HG02840 (cell line): Measurements from ENCODE around the gene ASMTL.
"Not testable (repeated sequence)": the region's sequence is repeated elsewhere in the genome, so short reads cannot be mapped to it uniquely, and the experiment has no call there.

Experiments used
- ATAC-seq: cut with Tn5 transposase; IDR thresholded peaks from one replicate; pipeline ENCODE4 v1.9.1; 2021; ENCODE audit warnings: mild to moderate bottlenecking, moderate library complexity, moderate number of reproducible peaks; ENCODE audit not compliant: unreplicated experiment, low FRiP score

The ASMTL gene

DNA sequence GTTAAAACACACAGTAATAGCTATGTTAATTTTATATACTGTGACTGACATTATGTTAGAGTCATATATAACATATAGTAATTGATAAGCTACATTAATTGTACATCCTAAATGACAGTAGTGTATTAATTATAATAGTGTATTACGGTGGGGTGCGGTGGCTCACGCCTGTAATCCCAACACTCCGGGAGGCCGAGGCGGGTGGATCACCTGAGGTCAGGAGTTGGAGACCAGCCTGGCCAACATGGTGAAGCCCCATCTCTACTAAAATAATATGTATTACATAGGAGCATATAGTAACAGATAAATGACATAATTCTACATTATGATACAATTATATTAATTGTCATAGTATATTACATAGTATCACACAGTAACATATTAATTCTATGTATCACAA is 12.2 kb downstream of the ASMTL start:
- no peak for ATAC-seq

DNA sequence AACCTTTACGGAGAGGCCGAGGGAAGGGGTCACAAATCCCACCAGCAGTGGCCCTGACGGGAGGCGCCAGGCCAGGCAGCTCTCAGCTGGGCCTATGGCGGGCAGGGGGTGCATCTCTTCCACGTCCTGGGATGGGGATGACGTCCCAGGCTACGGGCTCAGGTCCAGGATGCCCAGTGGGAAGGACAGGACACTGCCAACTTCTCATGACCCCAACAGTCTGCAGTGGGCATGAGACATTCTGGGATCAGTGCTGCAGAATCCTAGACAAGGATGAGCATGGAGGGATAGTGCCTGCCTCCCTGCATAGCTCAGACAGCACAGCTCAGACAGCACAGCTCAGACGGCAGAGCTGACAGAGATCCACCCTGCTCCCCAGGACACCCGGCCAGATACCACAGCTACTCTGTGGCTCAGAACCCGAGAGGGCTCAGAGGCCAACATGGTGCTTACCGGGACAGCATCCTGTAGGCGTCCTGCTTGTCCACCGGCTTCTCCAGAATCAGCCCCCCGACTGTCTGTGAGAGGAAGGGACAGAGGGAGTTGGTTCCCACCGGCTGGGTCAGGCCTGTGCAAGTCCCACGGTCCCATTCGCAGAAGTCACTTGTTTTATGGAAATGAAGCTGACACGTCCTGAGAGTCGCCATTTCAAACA is 17.3 kb downstream of the ASMTL start:
- no peak for ATAC-seq

DNA sequence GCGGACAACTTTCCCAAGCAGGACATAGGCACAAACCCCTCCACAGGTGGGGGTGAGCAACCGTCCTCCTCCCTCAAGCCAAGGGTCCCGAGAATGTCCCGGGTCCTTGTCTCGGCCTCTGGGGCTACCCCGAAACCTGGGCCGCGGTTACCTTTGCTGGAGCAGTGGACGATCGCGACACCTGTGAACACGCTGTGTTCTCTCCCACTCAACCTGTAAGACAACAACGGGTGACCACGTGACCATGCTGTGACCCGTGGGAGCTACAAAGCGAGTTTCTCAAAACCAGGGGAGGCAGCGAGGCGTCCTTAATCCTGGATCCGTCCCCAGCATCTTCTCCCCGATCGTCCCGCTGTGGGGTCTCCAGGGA is 17.9 kb downstream of the ASMTL start:
- ATAC-seq, result no peak

DNA sequence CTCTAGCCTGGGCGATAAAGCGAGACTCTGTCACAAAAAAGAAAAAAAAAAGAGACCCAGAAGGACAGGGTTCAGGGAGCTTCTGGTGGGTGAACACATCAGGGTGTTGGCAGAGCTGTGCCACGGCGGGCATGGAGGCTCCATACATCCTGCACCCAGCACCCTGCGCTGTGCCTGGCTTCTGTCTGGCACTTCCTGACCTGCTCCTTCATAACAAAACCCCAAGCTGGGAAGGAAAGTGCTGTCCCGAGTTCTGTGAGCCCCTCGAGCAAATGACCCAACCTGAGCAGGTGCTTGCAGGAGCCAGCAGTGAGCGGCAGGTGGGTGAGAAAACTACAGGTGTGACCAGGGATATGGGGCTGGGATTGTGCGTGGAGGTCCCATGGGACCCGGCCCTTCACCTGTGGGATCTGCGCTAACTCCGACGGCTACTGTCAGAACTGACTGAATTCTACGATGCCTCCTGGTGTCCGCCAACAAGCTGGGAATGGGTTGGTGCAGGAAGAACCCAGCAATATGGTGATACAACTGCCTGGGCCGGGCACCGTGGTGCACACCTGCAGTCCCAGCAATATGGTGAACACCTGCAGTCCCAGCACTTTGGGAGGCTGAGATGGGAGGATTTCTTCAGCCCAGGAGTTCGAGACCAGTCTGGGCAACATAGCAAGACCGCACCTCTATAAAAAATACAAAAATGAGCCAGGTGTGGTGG is 18.9 kb downstream of the ASMTL start:
- ATAC-seq, result no peak

DNA sequence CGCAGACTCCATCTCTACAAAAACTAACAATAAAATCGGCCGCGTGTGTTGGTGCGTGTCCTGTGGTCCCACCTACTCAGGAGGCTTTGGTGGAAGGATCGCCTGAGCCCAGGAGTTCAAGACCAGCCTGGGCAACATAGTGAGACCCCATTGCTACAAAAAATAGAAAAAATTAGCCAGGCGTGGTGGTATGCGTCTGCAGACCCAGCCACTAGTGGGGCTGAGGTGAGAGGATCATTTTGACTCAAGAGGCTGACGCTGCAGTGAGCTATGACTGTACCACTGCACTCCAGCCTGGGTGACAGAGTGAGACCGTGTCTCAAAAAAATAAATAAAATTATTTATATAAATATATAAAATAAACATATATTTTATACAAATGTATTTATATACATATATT is 22.3 kb downstream of the ASMTL start:
- no peak for ATAC-seq

DNA sequence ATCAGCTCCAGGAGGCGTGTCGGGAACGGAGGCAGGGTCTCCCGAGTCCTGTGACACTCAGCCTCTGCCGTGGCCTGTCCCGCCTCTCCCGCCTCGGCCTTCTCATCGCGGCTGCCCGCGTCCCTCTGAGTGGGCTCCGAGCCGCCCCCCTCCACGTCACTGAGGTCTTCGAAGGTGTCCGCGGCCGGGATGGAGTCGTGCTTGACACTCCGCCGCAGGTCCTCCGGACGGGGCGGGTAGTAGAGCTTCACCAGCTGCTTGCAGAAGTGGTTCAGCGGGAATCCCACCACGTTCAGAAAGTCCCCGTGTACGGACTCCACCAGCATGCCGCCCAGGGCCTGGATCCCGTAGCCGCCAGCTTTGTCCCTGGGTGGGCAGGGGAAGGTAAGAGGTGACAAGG is 25.0 kb downstream of the ASMTL start:
- ATAC-seq, result no peak

DNA sequence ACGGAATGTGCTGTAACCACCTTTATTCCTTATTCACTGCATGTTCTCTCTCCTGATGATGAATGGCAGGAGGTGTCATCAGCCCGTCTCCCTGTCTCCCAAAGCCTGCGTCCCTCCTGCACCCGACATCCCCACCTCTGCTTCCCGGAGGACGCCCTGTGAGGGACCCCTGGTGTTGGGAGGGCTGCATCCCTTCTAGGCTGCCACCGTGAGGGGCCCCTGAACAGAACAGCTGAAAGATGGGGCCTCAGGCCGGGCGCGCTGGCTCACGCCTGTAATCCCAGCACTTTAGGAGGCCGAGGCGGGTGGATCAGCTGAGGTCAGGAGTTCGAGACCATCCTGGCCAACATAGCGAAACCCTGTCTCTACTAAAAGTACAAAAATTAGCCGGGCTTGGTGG is 26.4 kb downstream of the ASMTL start:
- not testable (repeated sequence) for ATAC-seq

DNA sequence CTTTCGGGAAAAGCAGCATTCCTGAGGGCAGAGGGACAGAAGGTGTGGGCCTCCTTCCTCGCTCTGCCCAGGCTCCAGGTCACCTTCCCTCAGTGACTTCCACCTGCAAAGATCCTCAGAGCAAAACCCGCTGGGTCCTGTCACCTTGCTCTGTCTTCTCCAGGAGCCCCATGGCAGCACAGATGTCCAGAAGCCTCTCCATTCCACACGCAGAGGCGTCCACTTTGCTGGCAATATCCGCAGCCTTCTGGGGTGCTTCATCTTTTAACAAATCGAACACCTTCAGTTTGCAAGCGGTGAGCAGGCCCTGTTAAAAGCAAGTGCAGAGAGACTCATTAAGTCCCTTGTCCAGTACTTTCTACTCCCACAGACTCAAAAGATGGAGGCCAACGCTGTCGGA is 27.3 kb downstream of the ASMTL start:
- ATAC-seq, result no peak

DNA sequence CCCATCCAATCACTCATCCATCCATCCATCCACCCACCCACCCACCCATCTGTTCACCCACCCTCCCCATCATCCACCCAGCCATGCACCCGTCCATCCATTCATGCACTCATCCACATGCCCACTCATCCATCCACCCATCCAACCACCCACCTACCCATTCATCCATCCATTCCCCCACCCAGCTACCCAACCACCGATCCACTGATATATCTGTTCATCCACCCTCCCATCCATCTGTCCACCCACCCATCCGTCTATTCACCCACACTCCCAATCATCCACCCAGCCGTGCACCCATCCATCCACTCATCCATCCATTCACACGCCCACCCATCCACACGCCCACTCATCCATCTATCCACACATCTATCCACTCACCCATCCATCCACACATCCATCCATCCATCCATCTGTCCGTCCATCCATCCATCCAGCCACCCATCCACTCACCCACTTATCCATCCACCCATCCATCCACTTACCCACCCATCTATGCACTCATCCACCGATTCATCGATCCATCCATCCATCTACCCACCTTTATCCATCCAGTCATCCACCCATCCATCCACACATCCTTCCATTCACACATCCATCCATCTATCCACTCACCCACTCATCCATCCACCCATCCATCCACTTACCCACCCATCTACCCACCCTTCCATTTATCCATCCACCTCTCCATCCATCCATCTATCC is 28.4 kb downstream of the ASMTL start:
- ATAC-seq, result no peak

DNA sequence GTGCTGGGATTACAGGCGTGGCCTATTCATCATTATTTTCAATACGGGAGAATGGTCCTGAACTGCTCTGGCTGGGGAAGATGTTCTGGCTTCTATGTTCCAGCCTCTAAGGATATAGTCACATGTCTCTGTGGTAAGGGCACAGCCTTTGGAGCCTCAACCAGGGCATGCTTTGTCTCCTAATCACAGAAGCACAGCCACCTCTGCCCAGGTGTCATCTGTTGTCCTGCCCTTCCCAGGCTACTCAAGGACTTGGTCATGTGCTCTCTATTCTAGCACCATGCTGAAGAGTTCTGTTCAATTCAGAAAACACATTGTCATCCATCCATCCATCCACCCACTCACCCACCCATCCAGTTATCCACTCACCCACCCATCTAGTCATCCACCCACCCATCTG is 29.5 kb downstream of the ASMTL start:
- ATAC-seq, result no peak

DNA sequence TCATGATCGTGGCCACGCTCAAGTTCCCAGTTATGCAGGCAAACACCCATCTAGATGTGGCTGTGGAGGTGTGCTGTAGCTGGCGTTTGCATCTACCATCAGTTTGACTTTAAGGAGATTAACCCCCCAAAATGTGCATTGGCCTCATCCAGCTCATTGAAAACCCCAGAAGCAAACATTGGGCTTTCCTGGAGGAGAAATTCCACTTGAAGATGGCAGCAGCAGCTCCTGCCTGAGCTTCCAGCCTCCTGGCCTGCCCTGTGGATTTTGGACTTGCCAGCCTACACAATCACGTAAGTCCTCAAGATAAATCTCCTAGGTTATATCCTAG is 30.6 kb downstream of the ASMTL start:
- no peak for ATAC-seq

DNA sequence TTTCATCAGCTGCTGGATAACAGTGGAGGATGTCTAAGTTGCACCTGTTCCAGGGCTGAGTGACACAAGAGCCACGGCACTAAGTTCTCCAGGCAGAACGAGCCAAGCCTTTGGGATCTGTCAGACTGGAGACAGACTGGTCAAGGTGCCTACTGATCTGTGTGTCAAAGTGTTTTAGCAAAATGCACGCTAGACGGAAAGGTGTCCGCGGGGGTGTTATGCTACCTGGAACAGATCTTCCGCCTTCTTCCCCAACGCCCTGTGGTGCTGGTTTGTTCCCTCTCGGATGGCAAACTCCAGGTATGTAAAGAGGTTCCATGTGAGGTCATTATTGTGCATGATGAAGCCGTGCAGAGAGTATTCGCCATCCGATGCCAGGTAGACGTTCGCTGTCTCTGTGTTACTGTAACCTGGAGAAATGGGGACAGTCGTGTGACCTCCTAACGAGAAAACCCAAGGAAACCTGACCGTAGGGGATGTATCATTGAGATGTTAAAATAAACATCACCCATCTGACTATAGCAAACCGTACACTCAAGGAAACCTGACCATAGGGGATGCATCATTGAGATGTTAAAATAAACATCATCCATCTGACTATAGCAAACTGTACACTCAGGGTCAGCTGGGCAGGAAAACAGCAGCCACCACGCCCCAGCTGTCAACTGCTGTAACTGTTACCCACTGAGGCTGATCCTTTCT is 31.1 kb downstream of the ASMTL start:
- no peak for ATAC-seq

DNA sequence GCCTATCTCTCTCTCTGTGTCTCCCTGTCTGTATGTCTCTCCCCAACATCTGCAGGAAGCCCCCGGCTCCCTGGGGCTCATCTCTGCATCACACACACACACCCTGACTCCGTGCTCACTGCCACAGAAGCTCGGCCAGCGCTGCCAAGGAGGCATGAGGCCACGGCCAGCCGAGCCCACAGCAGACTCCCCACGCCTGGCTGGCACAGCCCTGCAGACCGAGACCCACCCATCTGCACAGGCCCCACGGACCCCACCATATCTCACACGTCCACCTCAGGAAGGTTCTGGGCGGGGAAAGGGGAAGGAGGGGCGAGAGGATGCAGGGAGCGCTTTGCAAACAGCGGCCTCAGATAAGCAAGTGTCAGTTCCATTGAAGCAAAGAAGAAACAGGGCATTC is 32.3 kb downstream of the ASMTL start:
- ATAC-seq, result no peak

DNA sequence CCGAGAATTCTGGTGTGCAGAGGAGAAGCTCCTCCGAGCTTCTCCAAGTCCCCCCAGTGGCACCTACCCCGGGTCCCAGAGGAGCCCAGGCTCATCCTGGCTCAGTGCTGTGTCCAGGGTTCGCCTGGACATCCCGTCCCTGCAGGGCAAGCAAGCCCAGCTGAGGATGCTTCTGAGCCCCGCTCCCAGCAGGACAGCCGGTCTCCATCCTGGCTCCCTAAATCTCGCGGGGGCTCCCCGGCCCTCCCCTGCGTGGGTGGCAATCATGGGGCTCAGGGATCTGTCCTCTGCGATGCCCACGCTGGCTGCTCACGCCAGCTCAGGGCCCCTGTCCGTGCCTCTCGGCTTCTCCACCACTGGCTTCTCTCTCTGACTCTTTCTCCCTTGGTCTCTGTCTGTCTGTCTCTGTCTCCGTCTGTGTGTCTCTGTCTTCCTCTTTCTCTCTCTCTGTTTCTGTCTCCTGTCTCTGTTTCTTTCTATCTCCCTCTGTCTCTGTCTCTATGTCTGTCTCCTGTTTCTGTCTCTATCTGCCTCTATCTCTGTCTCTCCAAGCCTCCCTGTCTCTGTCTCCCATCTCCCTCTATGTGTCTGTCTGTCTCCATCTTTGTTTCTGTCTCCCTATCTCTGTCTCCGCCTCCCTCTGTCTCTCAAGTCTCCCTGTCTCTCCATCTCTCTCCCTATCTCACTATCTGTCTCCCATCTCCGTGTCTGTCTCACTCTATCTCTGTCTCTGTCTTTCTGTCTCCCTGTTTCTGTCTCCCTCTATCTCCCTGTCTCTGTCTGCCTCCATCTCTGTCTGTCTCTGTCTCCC is 33.0 kb downstream of the ASMTL start:
- ATAC-seq, result no peak

DNA sequence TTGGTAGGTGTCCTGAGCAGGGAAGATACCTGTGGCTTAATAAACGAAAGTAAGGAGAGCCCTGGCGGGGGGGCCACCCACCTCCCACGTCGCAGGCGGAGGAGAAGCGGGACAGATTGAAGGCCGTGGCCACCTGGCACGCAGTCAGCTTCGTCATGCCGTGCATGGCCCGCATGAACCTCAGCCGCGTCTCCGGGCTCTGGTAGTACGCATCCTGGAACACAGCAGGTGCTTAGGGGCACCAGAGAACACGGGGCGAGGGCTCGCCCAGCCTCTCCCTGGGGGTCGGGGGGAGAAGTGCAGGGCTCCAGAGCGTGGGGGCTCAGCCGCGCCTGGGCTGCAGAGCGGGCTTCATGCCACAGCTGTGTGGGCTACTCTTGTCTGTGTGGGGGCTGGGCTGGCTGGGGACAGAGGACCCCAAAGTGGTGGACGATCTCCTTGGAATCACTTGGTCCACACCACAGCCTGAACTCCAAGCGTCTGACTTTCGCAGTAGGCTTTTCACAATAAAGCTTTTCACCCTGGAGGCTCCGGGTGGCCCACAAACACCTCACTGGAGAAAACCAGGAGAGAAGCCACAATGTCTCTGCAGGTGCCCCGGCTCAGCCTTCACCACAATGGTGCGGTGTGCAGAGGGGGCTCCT is 33.7 kb downstream of the ASMTL start:
- no peak for ATAC-seq

DNA sequence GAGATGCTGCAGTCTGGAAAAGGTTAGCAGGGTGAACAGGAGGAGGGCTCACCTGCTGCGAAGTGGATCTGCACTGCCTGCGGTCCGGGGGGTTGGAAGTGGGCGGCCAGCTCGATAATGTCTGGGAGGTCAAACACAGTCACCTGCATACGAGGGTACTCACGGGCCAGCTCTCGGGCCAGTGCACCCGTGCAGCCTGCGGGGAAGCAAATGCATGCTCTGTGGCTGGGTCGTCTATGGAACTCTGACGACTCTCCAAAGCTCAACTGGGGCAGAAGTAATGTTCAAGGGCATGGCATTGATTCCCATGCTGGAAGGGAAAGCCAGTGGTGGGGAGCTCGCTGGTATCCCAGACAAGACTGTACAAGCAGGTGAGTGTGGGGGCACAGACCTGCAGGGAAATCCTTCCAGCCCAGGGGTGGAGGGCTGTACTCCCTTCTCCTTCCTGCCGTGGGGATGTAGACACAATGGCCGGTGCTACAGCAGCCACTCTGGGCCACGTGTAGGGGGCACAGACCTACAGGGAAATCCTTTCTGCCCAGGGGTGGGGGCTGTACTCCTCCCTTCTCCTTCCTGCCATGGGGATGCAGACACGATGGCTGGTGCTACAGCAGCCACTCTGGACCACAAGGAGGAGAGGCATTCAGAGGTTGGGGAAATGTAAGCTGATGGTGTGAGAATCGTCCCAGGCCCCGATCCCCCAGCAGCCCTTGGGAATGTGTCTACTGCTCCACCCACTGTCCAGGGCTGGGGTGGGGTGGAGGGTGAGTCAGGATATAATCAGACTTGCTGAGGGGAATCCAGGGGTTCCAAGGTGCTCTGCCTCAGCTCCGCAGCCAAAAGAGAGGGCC is 34.6 kb downstream of the ASMTL start:
- ATAC-seq, result no peak

DNA sequence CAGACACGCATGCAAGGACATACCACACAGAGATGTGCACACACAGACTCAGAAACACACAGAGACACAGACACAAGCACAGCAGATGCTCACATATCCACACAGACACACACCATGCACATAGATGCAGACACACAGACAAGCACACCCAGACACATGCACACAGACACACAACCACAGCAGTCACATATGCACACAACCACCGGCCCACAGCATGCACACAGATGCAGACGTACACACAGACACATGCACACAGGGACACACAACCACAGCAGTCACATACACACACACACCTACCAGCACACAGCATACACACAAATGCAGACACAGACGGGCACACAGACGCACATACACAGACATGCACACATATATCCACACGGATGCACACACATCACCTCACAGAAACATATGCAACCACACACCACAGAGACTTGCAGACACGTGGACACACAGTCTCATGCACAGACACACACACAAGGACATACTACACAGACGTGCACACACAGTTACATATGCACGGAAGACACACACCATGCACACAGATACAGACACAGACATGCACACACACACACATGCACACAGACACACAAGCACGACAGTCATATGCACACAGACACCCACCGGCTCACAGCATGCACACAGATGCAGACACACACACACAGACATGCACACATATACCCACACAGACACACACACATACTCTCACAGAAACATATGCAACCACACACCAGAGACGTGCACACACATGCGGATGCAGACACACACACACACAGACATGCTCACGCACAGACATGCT is 35.5 kb downstream of the ASMTL start:
- ATAC-seq, result no peak

DNA sequence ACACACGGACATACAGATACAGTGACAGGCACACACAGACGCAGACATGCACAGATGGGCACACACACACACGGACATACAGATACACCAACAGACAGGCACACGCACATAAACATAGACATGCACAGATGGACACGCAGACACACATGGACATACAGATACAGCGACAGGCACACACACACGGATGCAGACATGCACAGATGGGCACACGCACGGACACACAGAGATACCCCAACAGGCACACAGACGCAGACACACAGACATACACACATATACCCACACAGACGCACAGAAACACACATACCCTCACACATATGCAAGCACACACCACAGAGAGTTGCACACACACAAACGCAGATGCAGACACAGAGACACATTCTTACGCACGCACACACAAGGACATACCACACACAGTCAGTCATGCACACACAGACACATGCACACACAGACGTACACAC is 36.4 kb downstream of the ASMTL start:
- no peak for ATAC-seq
